ENCODE measurements around the gene AKAP13. TPM values are rescaled to one million over a fixed set of nuclear protein-coding genes. Genes with fewer than 3 reads are reported as not detected.

The AKAP13 gene
- polyA plus RNA-seq, 3 donors = 47.9 to 99.7 (median 92.6) TPM

GRCh38 chr15:85419161-85419560, 38.8 kb downstream of the AKAP13 start:
- Mint-ChIP-seq H3K4me3 (no peak overlapping the region), H3K36me3 (peaks cover 3 to 6% of the 10 kb centered on the region in 2 donors)

DNA sequence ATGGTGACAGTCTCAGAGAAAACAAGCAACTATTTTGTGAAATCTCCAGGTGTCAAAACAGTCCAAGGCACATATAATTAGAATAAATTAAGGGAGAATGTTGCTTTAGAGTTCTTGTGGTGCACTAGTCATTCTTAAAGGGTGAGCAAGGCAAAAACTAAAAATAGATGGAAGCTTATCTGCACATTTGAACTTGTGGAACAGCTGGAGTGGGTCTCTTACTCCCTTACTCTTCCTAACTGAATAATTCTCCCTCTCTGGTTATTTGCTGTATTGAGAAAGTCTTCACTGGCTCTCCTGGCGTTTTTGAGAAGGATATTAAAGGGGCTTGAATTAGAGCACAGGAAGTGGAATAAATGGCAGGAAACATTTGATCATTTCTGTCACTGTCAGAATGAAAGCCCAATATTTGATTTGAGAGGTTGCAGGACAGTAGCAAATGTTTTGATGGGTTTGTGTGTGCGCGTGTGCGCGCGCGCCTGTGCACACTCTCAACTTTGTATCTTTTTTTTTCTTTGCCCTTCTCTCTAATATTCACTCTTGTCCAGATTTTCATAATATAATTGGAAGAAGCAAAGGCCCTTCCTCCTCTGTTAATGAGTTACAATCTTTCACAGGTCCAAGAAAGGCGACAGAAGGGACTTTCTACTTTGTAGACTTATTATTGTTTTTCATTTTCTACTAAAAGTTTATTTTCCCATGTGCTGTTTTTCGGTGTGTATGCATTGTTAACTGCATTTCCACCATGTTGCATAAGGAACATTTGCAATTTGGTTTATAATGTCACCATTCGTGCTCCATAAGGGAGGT, 40.9 kb downstream of the AKAP13 start:
- Mint-ChIP-seq H3K9me3 (no peaks in the 10 kb centered on the region), H3K27me3 (ENCODE audit: low read depth in 3 of 3) (no peaks in the 10 kb centered on the region), H3K4me1 (peaks cover 10% of the 10 kb centered on the region), H3K27ac (no peak overlapping the region), H3K36me3 (no peaks in the 10 kb centered on the region), H3K4me3 (no peak overlapping the region)
- H3K4me1 ChIP-seq (ENCODE audit: control insufficient read depth in 1 of 2, insufficient read depth in 2 of 2, low read length in 2 of 2) = no peaks in the 10 kb centered on the region
- no peaks in the 10 kb centered on the region for H3K9me3 ChIP-seq (replicated peaks in 1 of 2; ENCODE audit: control insufficient read depth in 1 of 2, insufficient read depth in 1 of 2, low read length in 2 of 2)
- H3K27me3 ChIP-seq (ENCODE audit: control insufficient read depth in 2 of 2, insufficient read depth in 2 of 2, low read length in 2 of 2) = no peaks in the 10 kb centered on the region
- intact Hi-C loops (cut with micrococcal nuclease) = loop anchor here in 1 of 2 donors (10.0 kb wide), 1 partner anchor 53 kb away; no protein-coding TSS in a partner anchor
- H3K36me3 ChIP-seq (replicated peaks in 1 of 2; ENCODE audit: control insufficient read depth in 1 of 2, insufficient read depth in 2 of 2, low read length in 2 of 2) = no peaks in the 10 kb centered on the region
- peaks cover 16% of the 10 kb centered on the region for H3K79me2 ChIP-seq (ENCODE audit: insufficient read depth, low read length)
- H3K4me3 ChIP-seq (replicated peaks in 1 of 3; ENCODE audit: low read depth in 2 of 3, low read length in 3 of 3) = no peak overlapping the region
- no peak overlapping the region for H3K4me2 ChIP-seq (replicated peaks; ENCODE audit: extremely low read depth, low read length, poor library complexity, severe bottlenecking)
- no peak overlapping the region for H2AFZ ChIP-seq (ENCODE audit: insufficient read depth, low read depth, low read length, poor library complexity, severe bottlenecking)
- H4K20me1 ChIP-seq (ENCODE audit: insufficient read depth, low read length) = peaks cover 4% of the 10 kb centered on the region
- WGBS (ENCODE audit: insufficient coverage) = no CpG with 5 or more reads among the region's 10 CpGs
- TF ChIP-seq, protein P1, sequence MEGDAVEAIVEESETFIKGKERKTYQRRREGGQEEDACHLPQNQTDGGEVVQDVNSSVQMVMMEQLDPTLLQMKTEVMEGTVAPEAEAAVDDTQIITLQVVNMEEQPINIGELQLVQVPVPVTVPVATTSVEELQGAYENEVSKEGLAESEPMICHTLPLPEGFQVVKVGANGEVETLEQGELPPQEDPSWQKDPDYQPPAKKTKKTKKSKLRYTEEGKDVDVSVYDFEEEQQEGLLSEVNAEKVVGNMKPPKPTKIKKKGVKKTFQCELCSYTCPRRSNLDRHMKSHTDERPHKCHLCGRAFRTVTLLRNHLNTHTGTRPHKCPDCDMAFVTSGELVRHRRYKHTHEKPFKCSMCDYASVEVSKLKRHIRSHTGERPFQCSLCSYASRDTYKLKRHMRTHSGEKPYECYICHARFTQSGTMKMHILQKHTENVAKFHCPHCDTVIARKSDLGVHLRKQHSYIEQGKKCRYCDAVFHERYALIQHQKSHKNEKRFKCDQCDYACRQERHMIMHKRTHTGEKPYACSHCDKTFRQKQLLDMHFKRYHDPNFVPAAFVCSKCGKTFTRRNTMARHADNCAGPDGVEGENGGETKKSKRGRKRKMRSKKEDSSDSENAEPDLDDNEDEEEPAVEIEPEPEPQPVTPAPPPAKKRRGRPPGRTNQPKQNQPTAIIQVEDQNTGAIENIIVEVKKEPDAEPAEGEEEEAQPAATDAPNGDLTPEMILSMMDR (IDR thresholded peaks at IDR 0.05) = no peak
- no peak overlapping the region for H3K27ac ChIP-seq (ENCODE audit: low read depth in 1 of 2, low read length in 2 of 2)
- no peak overlapping the region for H3K9ac ChIP-seq (ENCODE audit: insufficient read depth, low read length, poor library complexity, severe bottlenecking)
- no peak for DNase-seq

More at GRCh38 chr15:85419161-85419560, 38.8 kb downstream of the AKAP13 start:
- Mint-ChIP-seq H3K9me3 (no peaks in the 10 kb centered on the region), H3K27ac (no peak overlapping the region), H3K4me1 (peaks cover 17% of the 10 kb centered on the region), H3K27me3 (ENCODE audit: low read depth in 3 of 3) (no peaks in the 10 kb centered on the region)
- Histone ChIP-seq H3K79me2 (ENCODE audit: insufficient read depth, low read length) (peaks cover 27% of the 10 kb centered on the region), H4K20me1 (ENCODE audit: insufficient read depth, low read length) (peaks cover 4% of the 10 kb centered on the region), H3K4me2 (replicated peaks; ENCODE audit: extremely low read depth, low read length, poor library complexity, severe bottlenecking) (no peak overlapping the region), H3K27ac (ENCODE audit: low read depth in 1 of 2, low read length in 2 of 2) (no peak overlapping the region), H3K4me3 (replicated peaks in 1 of 3; ENCODE audit: low read depth in 2 of 3, low read length in 3 of 3) (no peak overlapping the region), H2AFZ (ENCODE audit: insufficient read depth, low read depth, low read length, poor library complexity, severe bottlenecking) (no peak overlapping the region), H3K4me1 (ENCODE audit: control insufficient read depth in 1 of 2, insufficient read depth in 2 of 2, low read length in 2 of 2) (peaks cover 0 to 4% of the 10 kb centered on the region in 2 donors), H3K9me3 (replicated peaks in 1 of 2; ENCODE audit: control insufficient read depth in 1 of 2, insufficient read depth in 1 of 2, low read length in 2 of 2) (no peaks in the 10 kb centered on the region), H3K27me3 (ENCODE audit: control insufficient read depth in 2 of 2, insufficient read depth in 2 of 2, low read length in 2 of 2) (no peaks in the 10 kb centered on the region), H3K36me3 (replicated peaks in 1 of 2; ENCODE audit: control insufficient read depth in 1 of 2, insufficient read depth in 2 of 2, low read length in 2 of 2) (no peaks in the 10 kb centered on the region), H3K9ac (ENCODE audit: insufficient read depth, low read length, poor library complexity, severe bottlenecking) (no peak overlapping the region)
- DNase-seq = no peak
- intact Hi-C loops (cut with micrococcal nuclease) = loop anchor here (5.0 to 10.0 kb wide), 2 partner anchors 122 to 124 kb away; no protein-coding TSS in a partner anchor
- WGBS (ENCODE audit: insufficient coverage) = 58% methylated on average over 2 of the region's 5 CpGs
- TF ChIP-seq, protein P1 (IDR thresholded peaks at IDR 0.05) = no peak
